SK-N-SH (cell line): ENCODE measurements around the gene CYP2A13. TPM values are rescaled to one million over a fixed set of nuclear protein-coding genes. Genes with fewer than 3 reads are reported as not detected.

Experiments used
- CTCF ChIA-PET: fragments of 300-600, 350-600 bp; formaldehyde crosslinking; extraction: SDS; loops from one replicate; lab custom pipeline; 2021; lab: Yijun Ruan, JAX
- POLR2A ChIA-PET: fragments of 350-600 bp; sonication (Branson Sonifier 250); formaldehyde crosslinking; extraction: SDS; loops from one replicate; lab custom pipeline; 2020; ENCODE audit warnings: antibody characterized with exemption, inconsistent platforms; lab: Yijun Ruan, JAX
- DNase-seq: peaks from one replicate; pipeline ENCODE4 v3.0.0; 2012
- H2AFZ ChIP-seq: fragments of 200-600 bp; sonication (generic); 2 replicates; pipeline ENCODE4 v1.8.1; 2016; ENCODE audit warnings: antibody characterized with exemption, mild to moderate bottlenecking, low read depth
- H3F3A ChIP-seq: fragments of 200-600 bp; sonication (generic); replicated peaks from 2 replicates; pipeline ENCODE3; 2016; ENCODE audit warnings: antibody characterized with exemption, mild to moderate bottlenecking; ENCODE audit not compliant: insufficient read depth
- H3K27ac ChIP-seq, 2 experiments: fragments of 200-500 bp in 1 of 2; fragments of 200-600 bp in 1 of 2; sonication (Bioruptor generic) in 1 of 2; sonication (generic), shearing (Covaris generic) in 1 of 2; 2 replicates each; pipeline versions ENCODE4 v1.5.1 to v1.6.1; 2014 to 2016; ENCODE audit warnings: low read depth in 2 of 2, inconsistent platforms in 1 of 2, low read length in 1 of 2, mild to moderate bottlenecking in 1 of 2, mixed read lengths in 1 of 2
- H3K27me3 ChIP-seq: fragments of 200-600 bp; sonication (generic), shearing (Covaris generic); 2 replicates; pipeline ENCODE4 v1.6.1; 2016; ENCODE audit warnings: mixed run types; ENCODE audit not compliant: insufficient read depth
- H3K36me3 ChIP-seq, 2 experiments: fragments of 200-500 bp in 1 of 2; fragments of 200-600 bp in 1 of 2; sonication (Bioruptor generic) in 1 of 2; sonication (generic) in 1 of 2; replicated peaks in 1 of 2; 2 replicates each; pipeline versions ENCODE3 to v1.5.1; 2014 to 2016; ENCODE audit warnings: low read length in 1 of 2, mild to moderate bottlenecking in 1 of 2; ENCODE audit not compliant: insufficient read depth in 2 of 2, control insufficient read depth in 1 of 2
- H3K4me1 ChIP-seq, 2 experiments: fragments of 200-500 bp in 1 of 2; fragments of 200-600 bp in 1 of 2; sonication (Bioruptor generic) in 1 of 2; sonication (generic), shearing (Covaris generic) in 1 of 2; 2 replicates each; pipeline versions ENCODE4 v1.5.1 to v1.6.1; 2014 to 2016; ENCODE audit warnings: low read depth in 1 of 2, low read length in 1 of 2, mixed run types in 1 of 2; ENCODE audit not compliant: insufficient read depth in 2 of 2, control insufficient read depth in 1 of 2
- H3K4me2 ChIP-seq: fragments of 200-600 bp; sonication (generic), shearing (Covaris generic); 2 replicates; pipeline ENCODE4 v1.6.1; 2017; ENCODE audit warnings: mixed run types
- H3K4me3 ChIP-seq, 2 experiments: fragments of 200-500 bp in 1 of 2; fragments of 200-600 bp in 1 of 2; sonication (Bioruptor generic) in 1 of 2; sonication (generic), shearing (Covaris generic) in 1 of 2; 2 replicates each; pipeline versions ENCODE4 v1.5.1 to v1.8.1; 2014 to 2016; ENCODE audit warnings: low read depth in 2 of 2, inconsistent platforms in 1 of 2, low read length in 1 of 2, mild to moderate bottlenecking in 1 of 2, mixed read lengths in 1 of 2, moderate library complexity in 1 of 2
- H3K79me2 ChIP-seq: fragments of 200-600 bp; sonication (generic); 2 replicates; pipeline ENCODE4 v1.8.1; 2017; ENCODE audit warnings: mild to moderate bottlenecking; ENCODE audit not compliant: insufficient read depth
- H3K9ac ChIP-seq: fragments of 200-600 bp; sonication (generic); 2 replicates; pipeline ENCODE4 v1.6.1; 2017; ENCODE audit warnings: mixed run types
- H3K9me2 ChIP-seq: fragments of 200-600 bp; sonication (generic); 2 replicates; pipeline ENCODE4 v1.6.1; 2017; ENCODE audit warnings: mixed run types
- H3K9me3 ChIP-seq: fragments of 200-600 bp; sonication (generic); 2 replicates; pipeline ENCODE4 v1.6.1; 2017; ENCODE audit warnings: mixed run types, mild to moderate bottlenecking, moderate library complexity
- H4K20me1 ChIP-seq: fragments of 200-600 bp; sonication (generic); 2 replicates; pipeline ENCODE4 v1.6.1; 2017; ENCODE audit warnings: mild to moderate bottlenecking, mixed run types; ENCODE audit not compliant: insufficient read depth
- ELF1 ChIP-seq: IDR thresholded peaks from 2 replicates; pipeline ENCODE4 v1.4.0; 2012
- EP300 ChIP-seq, 2 experiments: IDR thresholded peaks; 2 replicates each; pipeline versions ENCODE4 v1.4.0 to v1.6.1; 2012; ENCODE audit warnings: borderline replicate concordance in 1 of 2, low read depth in 1 of 2, low read length in 1 of 2
- FOSL2 ChIP-seq: IDR thresholded peaks from 2 replicates; pipeline ENCODE4 v1.4.0; 2012; ENCODE audit warnings: low read depth, mild to moderate bottlenecking, moderate library complexity, borderline replicate concordance
- FOXJ3 ChIP-seq: sonication (generic); formaldehyde crosslinking; IDR thresholded peaks from 2 replicates; pipeline ENCODE4 v1.5.1; 2020; ENCODE audit warnings: mild to moderate bottlenecking, missing genetic modification reagents
- GABPA ChIP-seq: IDR thresholded peaks from 2 replicates; pipeline ENCODE4 v1.4.0; 2012; ENCODE audit warnings: low read depth, mild to moderate bottlenecking
- GATA2 ChIP-seq: sonication (generic); formaldehyde crosslinking; IDR thresholded peaks from 2 replicates; pipeline ENCODE4 v1.5.0; 2020; ENCODE audit warnings: mild to moderate bottlenecking, missing genetic modification reagents
- MAX ChIP-seq: IDR thresholded peaks from 2 replicates; pipeline ENCODE4 v1.4.0; 2012; ENCODE audit warnings: low read depth
- MEF2A ChIP-seq: IDR thresholded peaks from 2 replicates; pipeline ENCODE4 v1.4.0; 2012; ENCODE audit warnings: low read depth, borderline replicate concordance
- NRF1 ChIP-seq: IDR thresholded peaks from 2 replicates; pipeline ENCODE4 v1.6.1; 2012; ENCODE audit warnings: low read depth, mild to moderate bottlenecking, low read length
- POLR2AphosphoS5 ChIP-seq: IDR thresholded peaks from 2 replicates; pipeline ENCODE4 v1.6.1; 2012; ENCODE audit warnings: low read depth, low read length
- RAD21 ChIP-seq: IDR thresholded peaks from 2 replicates; pipeline ENCODE4 v1.6.1; 2012; ENCODE audit warnings: mild to moderate bottlenecking, low read length
- RCOR1 ChIP-seq: fragments of 150-350 bp; IDR thresholded peaks from 2 replicates; pipeline ENCODE4 v1.6.1; 2017; ENCODE audit warnings: antibody characterized with exemption, low read length
- REST ChIP-seq: IDR thresholded peaks from 2 replicates; pipeline ENCODE4 v1.6.1; 2012; ENCODE audit warnings: mild to moderate bottlenecking, low read depth, low read length, moderate library complexity
- TCF12 ChIP-seq: IDR thresholded peaks from 2 replicates; pipeline ENCODE4 v1.4.0; 2012
- TEAD4 ChIP-seq: IDR thresholded peaks from 2 replicates; pipeline ENCODE4 v1.4.0; 2012; ENCODE audit warnings: mild to moderate bottlenecking, borderline replicate concordance; ENCODE audit not compliant: insufficient read depth
- USF2 ChIP-seq: fragments of 150-350 bp; IDR thresholded peaks from 2 replicates; pipeline ENCODE4 v1.6.1; 2017; ENCODE audit warnings: antibody characterized with exemption, low read length, low read depth, borderline replicate concordance
- YY1 ChIP-seq: IDR thresholded peaks from 2 replicates; pipeline ENCODE4 v1.4.0; 2012; ENCODE audit warnings: low read depth, mild to moderate bottlenecking
- WGBS: methylation state at CpG from one replicate; pipeline ENCODE4 v1.1.6; 2017; ENCODE audit warnings: low lambda C conversion rate; 5-methylcytosine and 5-hydroxymethylcytosine counted together
- polyA plus RNA-seq, 3 experiments: library from polyadenylated mRNA; depleted of rRNA; stranded (reverse); fragments of >200 nt; gene quantifications; 2 replicates each; pipeline ENCODE4 v1.2.3, GENCODE V29; 2012
- TF ChIP-seq, protein P1 (sequence below): fragments of 150-350 bp; IDR thresholded peaks from 2 replicates; pipeline ENCODE4 v1.6.1; 2016; ENCODE audit warnings: mild to moderate bottlenecking, low read depth, low read length

The CYP2A13 gene
- polyA plus RNA-seq, 1 of the 3 experiments (the other 2 are of a cell fraction) = not detected

GRCh38 chr19:41076286-41076685 is 12.0 kb upstream of the CYP2A13 start:
- no peaks in the 10 kb centered on the region for H3K36me3 ChIP-seq
- no peaks in the 10 kb centered on the region for H3K79me2 ChIP-seq
- no peaks in the 10 kb centered on the region for H3K9me3 ChIP-seq
- CTCF ChIA-PET = no interaction called here
- peaks cover 17% of the 10 kb centered on the region; the same call in 1 of the 2 replicates for H3K27me3 ChIP-seq
- H3K9me2 ChIP-seq = no peaks in the 10 kb centered on the region
- no peak overlapping the region for H3K4me3 ChIP-seq
- H3K4me2 ChIP-seq = no peak overlapping the region
- no peak for DNase-seq
- POLR2A ChIA-PET = no interaction called here
- WGBS = 65% methylated on average over 3 of the region's 3 CpGs
- TF ChIP-seq MEF2A = no peak
- no peak for TF ChIP-seq ELF1
- TF ChIP-seq YY1 = no peak
- TF ChIP-seq EP300 (IDR thresholded peaks at IDR 0.05; ENCODE audit: borderline replicate concordance in 1 of 2, low read depth in 1 of 2, low read length in 1 of 2) = no peak
- no peak for TF ChIP-seq POLR2AphosphoS5
- no peak for TF ChIP-seq MAX
- no peak for TF ChIP-seq GABPA
- TF ChIP-seq, protein P1, sequence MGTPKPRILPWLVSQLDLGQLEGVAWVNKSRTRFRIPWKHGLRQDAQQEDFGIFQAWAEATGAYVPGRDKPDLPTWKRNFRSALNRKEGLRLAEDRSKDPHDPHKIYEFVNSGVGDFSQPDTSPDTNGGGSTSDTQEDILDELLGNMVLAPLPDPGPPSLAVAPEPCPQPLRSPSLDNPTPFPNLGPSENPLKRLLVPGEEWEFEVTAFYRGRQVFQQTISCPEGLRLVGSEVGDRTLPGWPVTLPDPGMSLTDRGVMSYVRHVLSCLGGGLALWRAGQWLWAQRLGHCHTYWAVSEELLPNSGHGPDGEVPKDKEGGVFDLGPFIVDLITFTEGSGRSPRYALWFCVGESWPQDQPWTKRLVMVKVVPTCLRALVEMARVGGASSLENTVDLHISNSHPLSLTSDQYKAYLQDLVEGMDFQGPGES = no peak
- no peak for TF ChIP-seq TEAD4
- TF ChIP-seq RCOR1 = no peak
- no peak for TF ChIP-seq GATA2 (CRISPR knock-in tag)
- no peak for TF ChIP-seq NRF1
- TF ChIP-seq TCF12 = no peak
- TF ChIP-seq FOSL2 = no peak
- TF ChIP-seq RAD21 = no peak
- no peak for TF ChIP-seq REST
- no peak for TF ChIP-seq USF2
- TF ChIP-seq FOXJ3 (CRISPR knock-in tag) = no peak
- no peaks in the 10 kb centered on the region for H3K4me1 ChIP-seq
- H2AFZ ChIP-seq = no peak overlapping the region
- no peak overlapping the region for H3K27ac ChIP-seq
- no peaks in the 10 kb centered on the region for H4K20me1 ChIP-seq
- H3F3A ChIP-seq = no peaks in the 10 kb centered on the region
- H3K9ac ChIP-seq = no peak overlapping the region
